Smooth muscle cell (in vitro differentiated cells): ENCODE measurements around the gene HPSE2. TPM values are rescaled to one million over a fixed set of nuclear protein-coding genes. Genes with fewer than 3 reads are reported as not detected.

Experiments
- DNase-seq: peaks from one replicate; lab custom pipeline; 2025; ENCODE audit not compliant: unreplicated experiment; lab: John Stamatoyannopoulos, UW
- H2AFZ ChIP-seq: fragments of 200-600 bp; sonication (generic); 2 replicates; pipeline ENCODE4 v1.6.0; 2016; ENCODE audit warnings: antibody characterized with exemption, low read depth, mild to moderate bottlenecking
- H3F3A ChIP-seq: fragments of 200-600 bp; sonication (generic); 2 replicates; pipeline ENCODE4 v1.6.0; 2017; ENCODE audit warnings: antibody characterized with exemption, low read depth
- H3K27ac ChIP-seq: fragments of 200-600 bp; sonication (generic); 2 replicates; pipeline ENCODE4 v1.5.1; 2016; ENCODE audit warnings: low read depth, mild to moderate bottlenecking
- H3K27me3 ChIP-seq: fragments of 200-600 bp; sonication (generic); 2 replicates; pipeline ENCODE4 v1.6.1; 2016; ENCODE audit warnings: low read depth, mild to moderate bottlenecking
- H3K36me3 ChIP-seq: fragments of 200-600 bp; sonication (generic); 2 replicates; pipeline ENCODE4 v1.5.1; 2016; ENCODE audit warnings: low read depth
- H3K4me1 ChIP-seq: fragments of 200-600 bp; sonication (generic); 2 replicates; pipeline ENCODE4 v1.5.1; 2016; ENCODE audit warnings: low read depth
- H3K4me2 ChIP-seq: fragments of 200-600 bp; sonication (generic); 2 replicates; pipeline ENCODE4 v1.6.0; 2016; ENCODE audit warnings: mild to moderate bottlenecking
- H3K4me3 ChIP-seq: fragments of 200-600 bp; sonication (generic); 2 replicates; pipeline ENCODE4 v1.5.1; 2016; ENCODE audit warnings: mild to moderate bottlenecking
- H3K79me2 ChIP-seq: fragments of 200-600 bp; sonication (generic); 2 replicates; pipeline ENCODE4 v1.6.0; 2016; ENCODE audit warnings: low read depth, mild to moderate bottlenecking
- H3K9ac ChIP-seq: fragments of 200-600 bp; sonication (generic); 2 replicates; pipeline ENCODE4 v1.6.0; 2016; ENCODE audit warnings: low read depth
- H3K9me3 ChIP-seq: fragments of 200-600 bp; sonication (generic); replicated peaks from 2 replicates; pipeline ENCODE4 v1.5.1; 2016; ENCODE audit warnings: low read depth
- H4K20me1 ChIP-seq: fragments of 200-600 bp; sonication (generic); 2 replicates; pipeline ENCODE4 v1.6.0; 2016; ENCODE audit warnings: low read depth
- CTCF ChIP-seq: fragments of 200-600 bp; sonication (generic); IDR thresholded peaks from 2 replicates; pipeline ENCODE4 v1.5.1; 2017; ENCODE audit warnings: borderline replicate concordance, mild to moderate bottlenecking, antibody characterized with exemption; ENCODE audit not compliant: insufficient read depth, poor library complexity, severe bottlenecking
- WGBS: methylation state at CpG from one replicate; pipeline ENCODE4 v1.1.7; 2016; ENCODE audit warnings: low lambda C conversion rate; 5-methylcytosine and 5-hydroxymethylcytosine counted together
- polyA plus RNA-seq: library from polyadenylated mRNA; unstranded; fragments of >200 nt; fragmentation: Nextera tagmentation; extraction: Ambion mirVana; gene quantifications from 2 replicates; pipeline ENCODE4 v1.2.1, GENCODE V29; 2016
- total RNA-seq: library from RNA; depleted of rRNA; stranded (reverse); fragments of >200 nt; gene quantifications from 2 replicates; pipeline ENCODE4 v1.2.3, GENCODE V29; 2014

Gene HPSE2
- total and polyA plus RNA-seq, 2 experiments from 2014 or later = 0.13 TPM; not detected in 1

GRCh38 chr10:98436704-98437103, 798.9 kb downstream of the HPSE2 start:
- Histone ChIP-seq H3F3A (no peaks in the 10 kb centered on the region), H3K4me3 (no peak overlapping the region), H3K4me1 (no peaks in the 10 kb centered on the region), H4K20me1 (no peaks in the 10 kb centered on the region), H3K9ac (no peak overlapping the region), H3K27ac (no peak overlapping the region), H3K9me3 (peaks cover 5% of the 10 kb centered on the region), H3K4me2 (no peak overlapping the region), H2AFZ (no peak overlapping the region), H3K27me3 (no peaks in the 10 kb centered on the region), H3K36me3 (peaks cover 12% of the 10 kb centered on the region), H3K79me2 (no peaks in the 10 kb centered on the region)
- WGBS = 96% methylated on average over 4 of the region's 4 CpGs
- no peak for DNase-seq
- no peak for TF ChIP-seq CTCF

GRCh38 chr10:98435178-98435577, 800.5 kb downstream of the HPSE2 start:
- H3K4me1 ChIP-seq = no peaks in the 10 kb centered on the region
- 96% methylated on average over 12 of the region's 12 CpGs for WGBS
- H4K20me1 ChIP-seq = no peaks in the 10 kb centered on the region
- no peak overlapping the region for H3K27ac ChIP-seq
- no peak overlapping the region for H3K9ac ChIP-seq
- H3K79me2 ChIP-seq = no peaks in the 10 kb centered on the region
- no peak overlapping the region for H3K4me2 ChIP-seq
- no peak for DNase-seq
- H3K4me3 ChIP-seq = no peak overlapping the region
- no peaks in the 10 kb centered on the region for H3F3A ChIP-seq
- no peak overlapping the region for H2AFZ ChIP-seq
- no peaks in the 10 kb centered on the region for H3K27me3 ChIP-seq
- TF ChIP-seq CTCF = no peak
- H3K36me3 ChIP-seq = peaks cover 8% of the 10 kb centered on the region
- peaks cover 5% of the 10 kb centered on the region for H3K9me3 ChIP-seq

GRCh38 chr10:98433881-98434732, 801.5 kb downstream of the HPSE2 start:
- TF ChIP-seq CTCF = no peak

GRCh38 chr10:98433371-98433770, 802.3 kb downstream of the HPSE2 start:
- H2AFZ ChIP-seq = no peak overlapping the region
- no peaks in the 10 kb centered on the region for H3K79me2 ChIP-seq
- no peaks in the 10 kb centered on the region for H4K20me1 ChIP-seq
- H3K4me3 ChIP-seq = no peak overlapping the region
- H3F3A ChIP-seq = no peaks in the 10 kb centered on the region
- no peak for TF ChIP-seq CTCF
- peaks cover 4% of the 10 kb centered on the region for H3K36me3 ChIP-seq
- H3K9me3 ChIP-seq = peaks cover 5% of the 10 kb centered on the region
- H3K9ac ChIP-seq = no peak overlapping the region
- H3K27me3 ChIP-seq = no peaks in the 10 kb centered on the region
- H3K4me2 ChIP-seq = no peak overlapping the region
- H3K27ac ChIP-seq = no peak overlapping the region
- 100% methylated on average over 1 of the region's 1 CpG for WGBS
- DNase-seq = no peak
- no peaks in the 10 kb centered on the region for H3K4me1 ChIP-seq

More at GRCh38 chr10:98433881-98434732, 801.5 kb downstream of the HPSE2 start:
- no peaks in the 10 kb centered on the region for H3K4me1 ChIP-seq
- 96% methylated on average over 21 of the region's 21 CpGs for WGBS
- no peaks in the 10 kb centered on the region for H4K20me1 ChIP-seq
- H2AFZ ChIP-seq = no peak overlapping the region
- no peak overlapping the region for H3K9ac ChIP-seq
- H3K79me2 ChIP-seq = no peaks in the 10 kb centered on the region
- H3K4me2 ChIP-seq = no peak overlapping the region
- peaks cover 5% of the 10 kb centered on the region for H3K9me3 ChIP-seq
- H3F3A ChIP-seq = no peaks in the 10 kb centered on the region
- H3K27me3 ChIP-seq = no peaks in the 10 kb centered on the region
- H3K36me3 ChIP-seq = peaks cover 4% of the 10 kb centered on the region
- H3K4me3 ChIP-seq = no peak overlapping the region
- no peak overlapping the region for H3K27ac ChIP-seq
- no peak for DNase-seq
